Panc1 (cell line): ENCODE data around the gene LOXL1.

ENCODE experiments used
- CTCF ChIP-seq: fragments of 450-650 bp; IDR thresholded peaks from 2 replicates; pipeline ENCODE4 v1.5.1; 2017; ENCODE audit warnings: mild to moderate bottlenecking
- POLR2AphosphoS5 ChIP-seq: IDR thresholded peaks from 2 replicates; pipeline ENCODE4 v1.6.1; 2012; ENCODE audit warnings: mild to moderate bottlenecking, low read depth, low read length, moderate library complexity

GRCh38 chr15:73887481-73887880 is 38.8 kb upstream of the LOXL1 start:
- TF ChIP-seq CTCF (no peak), POLR2AphosphoS5 (no peak)
